H1 (cell line): ENCODE results near the gene CACNB1. TPM values are rescaled to one million over a fixed set of nuclear protein-coding genes. Genes with fewer than 3 reads are reported as not detected.

ENCODE experiments used
- CHD1 ChIP-seq: IDR thresholded peaks from 2 replicates; pipeline ENCODE4 v1.6.1; 2012; ENCODE audit warnings: low read depth, low read length, improper control_type of control experiment
- CTCF ChIP-seq, 3 experiments: IDR thresholded peaks; 1 replicate in 2 of 3; 2 replicates in 1 of 3; pipeline versions ENCODE4 v1.5.1 to v1.6.1; 2011; ENCODE audit warnings: low read length in 3 of 3, mild to moderate bottlenecking in 3 of 3, inconsistent platforms in 2 of 3, low read depth in 1 of 3, moderate library complexity in 1 of 3; ENCODE audit not compliant: insufficient read depth in 1 of 3; ENCODE audit errors: control extremely low read depth in 1 of 3
- polyA plus RNA-seq, 7 experiments: library from polyadenylated mRNA; depleted of rRNA in 3 of 7; stranded (reverse) in 5 of 7; unstranded in 2 of 7; fragments of >200 nt in 5 of 7; fragments of 200-250 nt in 2 of 7; gene quantifications; 1 replicate in 5 of 7; 2 replicates in 1 of 7; 4 replicates in 1 of 7; pipeline versions ENCODE4 v1.2.1 to v1.2.3, GENCODE V29; 2011 to 2013; ENCODE audit warnings: missing spikeins in 2 of 7, mixed read lengths in 2 of 7
- total RNA-seq: library from RNA; stranded (reverse); fragmentation: NEBNext Ultra II Directional; extraction: Animal tissue kit (Norgen Biotek cat#: 25700); gene quantifications from 2 replicates; pipeline ENCODE4 v1.2.1, GENCODE V29; 2021

Gene CACNB1
- total and polyA plus RNA-seq, 2 of the 8 experiments (the other 6 are each of a cell fraction or from before 2014, with no cell fraction given) = 7.2 to 17.8 TPM

DNA sequence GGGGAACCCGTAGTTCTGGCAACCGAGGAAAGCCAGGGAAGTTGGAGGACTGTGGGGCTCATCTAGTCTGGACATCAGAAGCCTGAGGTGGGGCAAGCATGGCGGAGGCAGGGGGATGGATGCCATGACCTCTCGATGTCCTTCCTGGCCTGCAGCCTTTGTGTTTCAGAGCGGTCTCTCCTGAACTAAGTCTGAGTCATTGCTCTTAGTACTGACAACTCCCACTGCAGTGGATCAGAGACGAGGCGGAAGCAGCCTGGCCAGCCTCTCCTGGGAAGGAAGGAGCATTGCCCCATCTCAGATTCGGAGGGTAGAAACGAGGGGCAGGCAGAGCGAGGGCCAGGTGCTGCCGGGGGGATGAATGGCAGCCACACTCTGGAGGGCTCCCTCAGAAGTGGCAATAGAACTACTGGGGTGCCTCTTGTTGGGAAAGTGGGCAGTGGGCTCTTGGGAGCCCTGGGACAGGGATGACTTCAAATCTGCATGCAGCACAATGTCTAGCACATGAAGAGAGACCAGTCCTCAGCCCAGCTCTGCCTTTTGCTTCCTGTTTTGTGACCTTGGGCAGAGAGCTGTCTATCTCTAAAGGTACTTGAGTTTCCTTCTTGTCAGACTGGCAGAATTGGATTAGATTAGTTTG lies 31.9 kb upstream of the CACNB1 start (continued):
- no peak for TF ChIP-seq CTCF (IDR thresholded peaks at IDR 0.05; ENCODE audit: control extremely low read depth in 1 of 3, insufficient read depth in 1 of 3, low read depth in 1 of 3, low read length in 3 of 3)
- no peak for TF ChIP-seq CHD1
